Uterus (tissue), 4 donors: ENCODE data around the gene MEF2C. TPM values are rescaled to one million over a fixed set of nuclear protein-coding genes. Genes with fewer than 3 reads are reported as not detected.
A peak's percentile ranks its signal among the peaks of the same experiment; 100 is the strongest.

Experiments used
- DNase-seq, 2 donors: peaks; one replicate each; pipeline ENCODE4 v3.0.0-alpha.2; 2019 to 2020
- H3K27ac ChIP-seq, 2 donors: fragments of 200-600 bp; sonication (generic); 1 replicate in 1 of 2; 2 replicates in 1 of 2; pipeline ENCODE4 v1.5.1; 2016 to 2018
- H3K27me3 ChIP-seq, 2 donors: fragments of 200-600 bp; sonication (generic); one replicate each; pipeline ENCODE4 v1.5.1; 2018 to 2019; ENCODE audit warnings: control low read depth in 1 of 2
- H3K36me3 ChIP-seq, 2 donors: fragments of 200-600 bp; sonication (generic); one replicate each; pipeline ENCODE4 v1.5.1; 2019; ENCODE audit warnings: control low read depth in 1 of 2
- H3K4me1 ChIP-seq, 2 donors: fragments of 200-600 bp; sonication (generic); one replicate each; pipeline ENCODE4 v1.5.1; 2018 to 2019; ENCODE audit warnings: control low read depth in 1 of 2
- H3K4me3 ChIP-seq, 2 donors: fragments of 200-600 bp; sonication (generic); 1 replicate in 1 of 2; 2 replicates in 1 of 2; pipeline ENCODE4 v1.5.1; 2018 to 2019; ENCODE audit warnings: mild to moderate bottlenecking in 1 of 2
- H3K9me3 ChIP-seq, 2 donors: fragments of 200-600 bp; sonication (generic); one replicate each; pipeline ENCODE4 v1.5.1; 2019; ENCODE audit warnings: control low read depth in 1 of 2
- CTCF ChIP-seq, 4 experiments: fragments of 200-600 bp in 2 of 4; fragments of 450-650 bp in 2 of 4; sonication (generic) in 2 of 4; IDR thresholded peaks; one replicate each; pipeline ENCODE4 v1.5.1; 2016 to 2019; ENCODE audit warnings: antibody characterized with exemption in 4 of 4, mild to moderate bottlenecking in 2 of 4, moderate library complexity in 1 of 4
- POLR2A ChIP-seq, 2 donors: fragments of 450-650 bp; IDR thresholded peaks; one replicate each; pipeline ENCODE4 v1.6.1; 2016; ENCODE audit warnings: antibody characterized with exemption in 2 of 2, mild to moderate bottlenecking in 1 of 2, moderate library complexity in 1 of 2
- intact Hi-C: fragments of 100-400 bp; cut with DNase I; formaldehyde crosslinking; loops from one replicate; pipeline ENCODE4 v1.15.1; 2023; ENCODE audit warnings: low total_unique reads
- total RNA-seq, 4 donors: library from RNA; depleted of rRNA in 3 of 4; stranded (reverse); fragments of >200 nt in 3 of 4; gene quantifications; one replicate each; pipeline versions ENCODE4 v1.1.0 to v1.2.4, GENCODE V29; 2014 to 2023
- donor health status: DM: yes; HTN: yes; CAD: no.

MEF2C gene
- total RNA-seq, 4 donors from 2014 or later: 30.3 to 134 (median 70.3) TPM

- H3K4me3 ChIP-seq: no peak overlapping the region
- H3K36me3 ChIP-seq: no peaks in the 10 kb centered on the region
- peaks cover 0 to 11% of the 10 kb centered on the region in 2 donors for H3K4me1 ChIP-seq
- no peaks in the 10 kb centered on the region for H3K9me3 ChIP-seq
- TF ChIP-seq CTCF (IDR thresholded peaks at IDR 0.05) (no peak), POLR2A (IDR thresholded peaks at IDR 0.05) (no peak)
- peaks cover 37 to 85% of the 10 kb centered on the region in 2 donors for H3K27me3 ChIP-seq
- DNase-seq: no peak
- H3K27ac ChIP-seq: peak overlapping the region in 1 of 2 donors; percentile 18
- intact Hi-C loops: no loop called here
These were observed 204.8 kb downstream of the MEF2C start for GRCh38 chr5:88677943-88678769.

- Histone ChIP-seq H3K4me1 (peaks cover 0 to 11% of the 10 kb centered on the region in 2 donors), H3K4me3 (no peak overlapping the region), H3K9me3 (no peaks in the 10 kb centered on the region), H3K27me3 (peaks cover 41 to 82% of the 10 kb centered on the region in 2 donors), H3K36me3 (no peaks in the 10 kb centered on the region), H3K27ac (no peak overlapping the region)
- intact Hi-C loops: no loop called here
- TF ChIP-seq POLR2A (IDR thresholded peaks at IDR 0.05) (no peak), CTCF (IDR thresholded peaks at IDR 0.05) (no peak)
- DNase-seq: no peak
These were observed 205.5 kb downstream of the MEF2C start for GRCh38 chr5:88677376-88677895.

- DNase-seq: no peak
- Histone ChIP-seq H3K4me1 (peaks cover 0 to 11% of the 10 kb centered on the region in 2 donors), H3K27ac (peak overlapping the region in 1 of 2 donors; percentile 81), H3K9me3 (no peaks in the 10 kb centered on the region), H3K36me3 (no peaks in the 10 kb centered on the region), H3K4me3 (no peak overlapping the region), H3K27me3 (peaks cover 47 to 85% of the 10 kb centered on the region in 2 donors)
- intact Hi-C loops: no loop called here
- no peak for TF ChIP-seq CTCF (IDR thresholded peaks at IDR 0.05)
- no peak for TF ChIP-seq POLR2A (IDR thresholded peaks at IDR 0.05)
These were observed 206.2 kb downstream of the MEF2C start for GRCh38 chr5:88676637-88677375.

GRCh38 chr5:88675708-88676636 is 207.0 kb downstream of the MEF2C start:
- H3K9me3 ChIP-seq: no peaks in the 10 kb centered on the region
- TF ChIP-seq POLR2A (IDR thresholded peaks at IDR 0.05) (peak in 1 of 2 donors; percentile 41), CTCF (IDR thresholded peaks at IDR 0.05) (no peak)
- intact Hi-C loops: no loop called here
- H3K4me3 ChIP-seq: peak overlapping the region in 1 of 2 donors; percentile 26
- H3K27me3 ChIP-seq: peaks cover 47 to 85% of the 10 kb centered on the region in 2 donors
- H3K36me3 ChIP-seq: no peaks in the 10 kb centered on the region
- no peak for DNase-seq
- peak overlapping the region in 1 of 2 donors; percentile 81 for H3K27ac ChIP-seq
- peaks cover 0 to 11% of the 10 kb centered on the region in 2 donors for H3K4me1 ChIP-seq
